ENCODE measurements around the gene PHKA2.

PHKA2 gene

GRCh38 chrX:18970465-18970864, 13.4 kb downstream of the PHKA2 start:
- no peak for DNase-seq

GRCh38 chrX:18966624-18967023, 17.3 kb downstream of the PHKA2 start:
- no peak for DNase-seq

GRCh38 chrX:18964901-18965300, 19.0 kb downstream of the PHKA2 start:
- no peak for DNase-seq

GRCh38 chrX:18964026-18964425, 19.9 kb downstream of the PHKA2 start:
- DNase-seq = no peak

GRCh38 chrX:18962329-18962728, 21.6 kb downstream of the PHKA2 start:
- DNase-seq = no peak

GRCh38 chrX:18961686-18962085, 22.2 kb downstream of the PHKA2 start:
- no peak for DNase-seq

GRCh38 chrX:18956303-18957032, 27.4 kb downstream of the PHKA2 start:
- no peak for DNase-seq

- no peak for DNase-seq
Measured at GRCh38 chrX:18955676-18956075, 28.2 kb downstream of the PHKA2 start.

GRCh38 chrX:18951032-18951431, 32.9 kb downstream of the PHKA2 start:
- DNase-seq = no peak

- DNase-seq = no peak
Measured at GRCh38 chrX:18949944-18950301, 34.0 kb downstream of the PHKA2 start.

- DNase-seq = no peak
Measured at GRCh38 chrX:18949291-18949943, 34.5 kb downstream of the PHKA2 start.

- no peak for DNase-seq
Measured at GRCh38 chrX:18946611-18947010, 37.3 kb downstream of the PHKA2 start.

- no peak for DNase-seq
Measured at GRCh38 chrX:18946157-18946556, 37.8 kb downstream of the PHKA2 start.

- no peak for DNase-seq
Measured at GRCh38 chrX:18945483-18945882, 38.4 kb downstream of the PHKA2 start.

GRCh38 chrX:18944482-18944881, 39.4 kb downstream of the PHKA2 start:
- no peak for DNase-seq

GRCh38 chrX:18941896-18942295, 42.0 kb downstream of the PHKA2 start:
- no peak for DNase-seq

- DNase-seq = peak; percentile 42
Measured at GRCh38 chrX:18938710-18939109, 45.2 kb downstream of the PHKA2 start.

- DNase-seq = no peak
Measured at GRCh38 chrX:18937173-18937572, 46.7 kb downstream of the PHKA2 start.

GRCh38 chrX:18935893-18936292, 48.0 kb downstream of the PHKA2 start:
- DNase-seq = no peak

- DNase-seq = no peak
Measured at GRCh38 chrX:18934708-18935107, 49.2 kb downstream of the PHKA2 start.

GRCh38 chrX:18933617-18934016, 50.3 kb downstream of the PHKA2 start:
- no peak for DNase-seq

- peak; percentile 41 for DNase-seq
Measured at GRCh38 chrX:18931972-18932371, 51.9 kb downstream of the PHKA2 start.

- DNase-seq = no peak
Measured at GRCh38 chrX:18929775-18930174, 54.1 kb downstream of the PHKA2 start.

GRCh38 chrX:18927558-18927957, 56.4 kb downstream of the PHKA2 start:
- no peak for DNase-seq

Measured in eye (tissue), 1 donor.